ENCODE measurements around the gene KSR1.

GRCh38 chr17:27575912-27576252, 119.6 kb downstream of the KSR1 start:
- no peak for TF ChIP-seq CTCF (IDR thresholded peaks at IDR 0.05)
- no peak for TF ChIP-seq POLR2A (IDR thresholded peaks at IDR 0.05)

Data from testis (tissue), 2 donors.